ENCODE results near the gene TRIP13. TPM values are rescaled to one million over a fixed set of nuclear protein-coding genes. Genes with fewer than 3 reads are reported as not detected.

The TRIP13 gene
- total RNA-seq, 1 donor = 4.0 TPM

DNA sequence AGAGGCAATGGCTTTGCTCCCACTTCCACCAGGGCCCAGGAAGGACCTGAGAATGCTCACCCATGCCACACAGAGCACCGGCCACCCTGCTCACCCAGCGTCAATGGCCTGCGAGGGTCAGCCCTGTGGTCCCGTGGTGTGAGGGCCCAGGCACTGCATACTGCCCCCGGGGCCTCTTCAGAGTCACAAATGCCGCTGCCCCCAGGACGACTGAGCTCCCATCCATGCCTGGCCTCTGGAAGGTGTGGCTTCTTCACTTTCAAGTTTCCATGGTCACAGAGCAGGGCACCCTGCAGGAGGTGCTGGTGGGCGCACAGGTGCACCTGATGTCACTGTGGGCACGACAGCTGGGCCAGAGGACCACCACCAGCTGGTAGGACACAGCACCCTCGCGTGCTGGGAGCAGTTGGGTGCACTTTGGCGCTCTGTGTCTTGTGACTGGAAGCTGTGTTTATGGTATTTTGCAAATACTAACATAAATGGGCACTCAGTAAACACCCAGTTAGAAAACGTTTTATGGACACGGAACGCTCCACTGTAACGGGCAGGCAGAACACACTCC is 29.4 kb upstream of the TRIP13 start:
- H3K79me2 ChIP-seq (ENCODE audit: insufficient read depth, low read length) = no peaks in the 10 kb centered on the region
- peaks cover 12% of the 10 kb centered on the region for H4K20me1 ChIP-seq (ENCODE audit: insufficient read depth, low read length)
- H3K9me3 ChIP-seq (ENCODE audit: low read depth, low read length) = no peaks in the 10 kb centered on the region
- DNase-seq (ENCODE audit: insufficient read length, low spot score, missing footprints) = no peak
- TF ChIP-seq, protein P1, sequence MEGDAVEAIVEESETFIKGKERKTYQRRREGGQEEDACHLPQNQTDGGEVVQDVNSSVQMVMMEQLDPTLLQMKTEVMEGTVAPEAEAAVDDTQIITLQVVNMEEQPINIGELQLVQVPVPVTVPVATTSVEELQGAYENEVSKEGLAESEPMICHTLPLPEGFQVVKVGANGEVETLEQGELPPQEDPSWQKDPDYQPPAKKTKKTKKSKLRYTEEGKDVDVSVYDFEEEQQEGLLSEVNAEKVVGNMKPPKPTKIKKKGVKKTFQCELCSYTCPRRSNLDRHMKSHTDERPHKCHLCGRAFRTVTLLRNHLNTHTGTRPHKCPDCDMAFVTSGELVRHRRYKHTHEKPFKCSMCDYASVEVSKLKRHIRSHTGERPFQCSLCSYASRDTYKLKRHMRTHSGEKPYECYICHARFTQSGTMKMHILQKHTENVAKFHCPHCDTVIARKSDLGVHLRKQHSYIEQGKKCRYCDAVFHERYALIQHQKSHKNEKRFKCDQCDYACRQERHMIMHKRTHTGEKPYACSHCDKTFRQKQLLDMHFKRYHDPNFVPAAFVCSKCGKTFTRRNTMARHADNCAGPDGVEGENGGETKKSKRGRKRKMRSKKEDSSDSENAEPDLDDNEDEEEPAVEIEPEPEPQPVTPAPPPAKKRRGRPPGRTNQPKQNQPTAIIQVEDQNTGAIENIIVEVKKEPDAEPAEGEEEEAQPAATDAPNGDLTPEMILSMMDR (IDR thresholded peaks at IDR 0.05; ENCODE audit: extremely low read depth, low read depth, low read length) = no peak
- peaks cover 32% of the 10 kb centered on the region for H3K36me3 ChIP-seq (ENCODE audit: insufficient read depth, low read length)
- H3K4me3 ChIP-seq (ENCODE audit: insufficient read depth, low read length) = no peak overlapping the region
- no peaks in the 10 kb centered on the region for H3K4me1 ChIP-seq (ENCODE audit: insufficient read depth, low read length)
- H3K27ac ChIP-seq (ENCODE audit: low read depth, low read length) = no peak overlapping the region
- H3K27me3 ChIP-seq (ENCODE audit: insufficient read depth, low read length) = no peaks in the 10 kb centered on the region
- H3K4me2 ChIP-seq (ENCODE audit: insufficient read depth, low read length) = no peak overlapping the region
- H2AFZ ChIP-seq (ENCODE audit: low read length) = no peak overlapping the region

DNA sequence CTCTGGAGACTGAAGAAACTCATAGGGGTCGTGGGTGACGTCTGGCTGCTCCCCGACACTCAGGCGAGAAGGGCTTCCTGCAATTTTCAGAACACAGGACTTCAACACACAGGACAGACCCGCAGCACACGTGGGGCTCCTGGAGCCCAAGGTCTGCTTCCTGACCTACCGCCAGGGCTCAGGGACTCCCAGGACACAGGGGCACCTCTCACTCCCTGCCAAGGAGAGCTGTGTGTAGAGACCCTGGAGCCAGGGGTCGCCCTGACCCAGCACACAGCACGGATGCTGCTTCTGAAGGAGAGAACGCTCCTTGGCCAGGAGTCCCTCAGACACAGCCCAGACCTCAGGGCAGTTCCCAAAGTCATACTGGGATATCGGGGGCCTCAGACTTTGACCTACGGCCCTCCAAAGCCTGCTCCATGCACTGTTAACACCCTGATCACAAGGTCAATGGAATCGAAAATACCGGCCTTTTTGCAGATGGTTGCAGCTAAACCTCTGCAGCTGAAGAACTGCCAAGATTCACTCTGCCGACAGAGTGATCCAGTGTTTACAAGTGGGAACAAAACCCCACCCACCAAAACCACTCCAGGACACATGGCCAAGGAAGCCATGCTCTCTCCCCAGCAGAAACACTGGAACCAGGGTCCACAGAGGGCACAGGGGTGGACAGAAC is 28.1 kb upstream of the TRIP13 start:
- DNase-seq (ENCODE audit: insufficient read length, low spot score, missing footprints) = no peak
- H3K4me1 ChIP-seq (ENCODE audit: insufficient read depth, low read length) = no peaks in the 10 kb centered on the region

GRCh38 chr5:865168-865521 is 27.5 kb upstream of the TRIP13 start:
- no peak overlapping the region for H3K4me2 ChIP-seq (ENCODE audit: insufficient read depth, low read length)
- no peaks in the 10 kb centered on the region for H3K79me2 ChIP-seq (ENCODE audit: insufficient read depth, low read length)
- H3K27ac ChIP-seq (ENCODE audit: low read depth, low read length) = no peak overlapping the region
- H3K4me3 ChIP-seq (ENCODE audit: insufficient read depth, low read length) = no peak overlapping the region
- H4K20me1 ChIP-seq (ENCODE audit: insufficient read depth, low read length) = peaks cover 12% of the 10 kb centered on the region
- H3K27me3 ChIP-seq (ENCODE audit: insufficient read depth, low read length) = no peaks in the 10 kb centered on the region
- peaks cover 49% of the 10 kb centered on the region for H3K36me3 ChIP-seq (ENCODE audit: insufficient read depth, low read length)
- TF ChIP-seq, protein P1 (IDR thresholded peaks at IDR 0.05; ENCODE audit: extremely low read depth, low read depth, low read length) = no peak
- H2AFZ ChIP-seq (ENCODE audit: low read length) = no peak overlapping the region
- H3K9me3 ChIP-seq (ENCODE audit: low read depth, low read length) = no peaks in the 10 kb centered on the region
- no peaks in the 10 kb centered on the region for H3K4me1 ChIP-seq (ENCODE audit: insufficient read depth, low read length)
- no peak for DNase-seq (ENCODE audit: insufficient read length, low spot score, missing footprints)

More for the DNA sequence above, 28.1 kb upstream of the TRIP13 start:
- H4K20me1 ChIP-seq (ENCODE audit: insufficient read depth, low read length) = peaks cover 12% of the 10 kb centered on the region
- TF ChIP-seq, protein P1 (IDR thresholded peaks at IDR 0.05; ENCODE audit: extremely low read depth, low read depth, low read length) = no peak
- no peaks in the 10 kb centered on the region for H3K79me2 ChIP-seq (ENCODE audit: insufficient read depth, low read length)
- H2AFZ ChIP-seq (ENCODE audit: low read length) = no peak overlapping the region
- no peak overlapping the region for H3K27ac ChIP-seq (ENCODE audit: low read depth, low read length)
- H3K36me3 ChIP-seq (ENCODE audit: insufficient read depth, low read length) = peaks cover 44% of the 10 kb centered on the region
- H3K4me2 ChIP-seq (ENCODE audit: insufficient read depth, low read length) = no peak overlapping the region
- H3K9me3 ChIP-seq (ENCODE audit: low read depth, low read length) = no peaks in the 10 kb centered on the region
- H3K27me3 ChIP-seq (ENCODE audit: insufficient read depth, low read length) = no peaks in the 10 kb centered on the region
- no peak overlapping the region for H3K4me3 ChIP-seq (ENCODE audit: insufficient read depth, low read length)

- H3K79me2 ChIP-seq (ENCODE audit: insufficient read depth, low read length) = no peaks in the 10 kb centered on the region
- H3K4me2 ChIP-seq (ENCODE audit: insufficient read depth, low read length) = no peak overlapping the region
- no peaks in the 10 kb centered on the region for H3K27me3 ChIP-seq (ENCODE audit: insufficient read depth, low read length)
- no peak for DNase-seq (ENCODE audit: insufficient read length, low spot score, missing footprints)
- TF ChIP-seq, protein P1 (IDR thresholded peaks at IDR 0.05; ENCODE audit: extremely low read depth, low read depth, low read length) = no peak
- peaks cover 14% of the 10 kb centered on the region for H4K20me1 ChIP-seq (ENCODE audit: insufficient read depth, low read length)
- H3K9me3 ChIP-seq (ENCODE audit: low read depth, low read length) = no peaks in the 10 kb centered on the region
- H2AFZ ChIP-seq (ENCODE audit: low read length) = no peak overlapping the region
- H3K4me3 ChIP-seq (ENCODE audit: insufficient read depth, low read length) = no peak overlapping the region
- no peaks in the 10 kb centered on the region for H3K4me1 ChIP-seq (ENCODE audit: insufficient read depth, low read length)
- H3K27ac ChIP-seq (ENCODE audit: low read depth, low read length) = no peak overlapping the region
- H3K36me3 ChIP-seq (ENCODE audit: insufficient read depth, low read length) = peaks cover 55% of the 10 kb centered on the region
Observed at GRCh38 chr5:865771-866170, 26.9 kb upstream of the TRIP13 start.

All from osteoblast (primary cell).